ENCODE data around the gene MTNR1B. TPM values are rescaled to one million over a fixed set of nuclear protein-coding genes. Genes with fewer than 3 reads are reported as not detected.

MTNR1B gene
- polyA plus RNA-seq, 2 of the 4 experiments (the other 2 are of a cell fraction): not detected

GRCh38 chr11:92965196-92965595 lies 4.3 kb upstream of the MTNR1B start:
- Histone ChIP-seq H3K27ac (no peak overlapping the region), H3K4me1 (no peaks in the 10 kb centered on the region), H3K4me3 (no peak overlapping the region), H3K9me3 (no peaks in the 10 kb centered on the region), H3K4me2 (no peak overlapping the region)
- no peak for FAIRE-seq
- 30% methylated on average over 2 of the region's 2 CpGs for WGBS (ENCODE audit: missing lambda C conversion rate)
- ChIA-PET POLR2A (no interaction called here), CTCF (interaction anchor here (2.2 kb wide), 1 partner anchor 23 kb away, joined by 9 read pairs; no protein-coding TSS in a partner anchor)
- no peak for TF ChIP-seq TP53 (CRISPR knock-in tag; IDR thresholded peaks at IDR 0.05)
- peak; percentile 92 for TF ChIP-seq ZC3H11A (IDR thresholded peaks at IDR 0.05)
- TF ChIP-seq REST (IDR thresholded peaks at IDR 0.05): no peak
- TF ChIP-seq EHMT2 (IDR thresholded peaks at IDR 0.05; ENCODE audit: low read depth): no peak
- no peak for TF ChIP-seq TFCP2L1 (CRISPR knock-in tag; IDR thresholded peaks at IDR 0.05)
- DNase-seq (ENCODE audit: low read depth in 1 of 2, low spot score in 1 of 2): no peak
- no peak for ATAC-seq

GRCh38 chr11:92967178-92967577 lies 2.3 kb upstream of the MTNR1B start:
- no peak for FAIRE-seq
- Histone ChIP-seq H3K4me3 (no peak overlapping the region), H3K27ac (no peak overlapping the region), H3K4me2 (no peak overlapping the region), H3K4me1 (no peaks in the 10 kb centered on the region), H3K9me3 (no peaks in the 10 kb centered on the region)
- WGBS (ENCODE audit: missing lambda C conversion rate): 70% methylated on average over 2 of the region's 2 CpGs
- ChIA-PET CTCF (no interaction called here), POLR2A (no interaction called here)
- no peak for DNase-seq (ENCODE audit: low read depth in 1 of 2, low spot score in 1 of 2)
- no peak for ATAC-seq
- no peak for TF ChIP-seq NPAS2 (CRISPR knock-in tag; IDR thresholded peaks at IDR 0.05; ENCODE audit: borderline replicate concordance)
- no peak for TF ChIP-seq JUN (IDR thresholded peaks at IDR 0.05)
- no peak for TF ChIP-seq HMGXB4 (CRISPR knock-in tag; IDR thresholded peaks at IDR 0.05; ENCODE audit: borderline replicate concordance)
- no peak for TF ChIP-seq RCOR1 (IDR thresholded peaks at IDR 0.05; ENCODE audit: low read depth, low read length)
- no peak for TF ChIP-seq TP53 (CRISPR knock-in tag; IDR thresholded peaks at IDR 0.05)
- TF ChIP-seq RFX5 (IDR thresholded peaks at IDR 0.05): no peak
- no peak for TF ChIP-seq EHMT2 (IDR thresholded peaks at IDR 0.05; ENCODE audit: low read depth)
- no peak for TF ChIP-seq ATOH8 (CRISPR knock-in tag; IDR thresholded peaks at IDR 0.05; ENCODE audit: low read depth)
- no peak for TF ChIP-seq RARB (CRISPR knock-in tag; IDR thresholded peaks at IDR 0.05)
- TF ChIP-seq FOXS1 (CRISPR knock-in tag; IDR thresholded peaks at IDR 0.05): no peak
- TF ChIP-seq PHF8 (IDR thresholded peaks at IDR 0.05; ENCODE audit: borderline replicate concordance, low read depth): no peak
- TF ChIP-seq USF2 (IDR thresholded peaks at IDR 0.05): no peak
- TF ChIP-seq ZC3H11A (IDR thresholded peaks at IDR 0.05): no peak
- no peak for TF ChIP-seq BCL3 (IDR thresholded peaks at IDR 0.05)
- no peak for TF ChIP-seq HDAC2 (IDR thresholded peaks at IDR 0.05)

Measured in A549 (cell line).